Activated CD8-positive, alpha-beta T cell treated with anti-CD3 and anti-CD28 coated beads, Interleukin-2, amount 10 ng/mL, durations not matched to agents 7 days and 5 days (primary cell): ENCODE measurements around the gene RNU7-1. TPM values are rescaled to one million over a fixed set of nuclear protein-coding genes. Genes with fewer than 3 reads are reported as not detected.

ENCODE experiments used
- ATAC-seq: fragments of 150-1000 bp; cut with Tn5 transposase; one replicate; pipeline ENCODE4 v1.10.0; 2021; ENCODE audit warnings: moderate library complexity
- CTCF ChIA-PET: fragments of 350-600 bp; sonication (Branson Sonifier 250); formaldehyde crosslinking; loops from one replicate; lab custom pipeline; 2021; ENCODE audit warnings: antibody characterized with exemption; lab: Charles Lee
- POLR2A ChIA-PET: fragments of 350-600 bp; sonication (Branson Sonifier 250); formaldehyde crosslinking; loops from one replicate; lab custom pipeline; 2021; ENCODE audit warnings: antibody characterized with exemption; lab: Charles Lee
- DNase-seq: peaks from one replicate; pipeline ENCODE4 v3.0.0-alpha.2; 2020
- H3K27ac Mint-ChIP-seq: one replicate; pipeline ENCODE4 v1.8.0; 2021; ENCODE audit warnings: mild to moderate bottlenecking, mixed read lengths
- H3K27me3 Mint-ChIP-seq: one replicate; pipeline ENCODE4 v1.8.0; 2021; ENCODE audit warnings: low read depth, mixed read lengths
- H3K36me3 Mint-ChIP-seq: one replicate; pipeline ENCODE4 v1.8.0; 2021; ENCODE audit warnings: low read depth, mixed read lengths
- H3K4me1 Mint-ChIP-seq: one replicate; pipeline ENCODE4 v1.8.0; 2021; ENCODE audit warnings: low read depth, mixed read lengths
- H3K4me3 Mint-ChIP-seq: one replicate; pipeline ENCODE4 v1.8.0; 2021; ENCODE audit warnings: mild to moderate bottlenecking, mixed read lengths
- H3K9me3 Mint-ChIP-seq: one replicate; pipeline ENCODE4 v1.8.0; 2022; ENCODE audit warnings: mixed read lengths; ENCODE audit not compliant: insufficient read depth
- microRNA-seq: library from miRNA; unstranded; fragments of <30 nt; microRNA quantifications from one replicate; pipeline ENCODE4 v1.2.0, GENCODE V29; 2022
- total RNA-seq, 2 experiments: library from RNA; stranded (reverse); gene quantifications; one replicate each; pipeline ENCODE4 v1.2.3, GENCODE V29; 2021

Gene RNU7-1
- total RNA-seq, 2 experiments from 2014 or later = not detected

DNA sequence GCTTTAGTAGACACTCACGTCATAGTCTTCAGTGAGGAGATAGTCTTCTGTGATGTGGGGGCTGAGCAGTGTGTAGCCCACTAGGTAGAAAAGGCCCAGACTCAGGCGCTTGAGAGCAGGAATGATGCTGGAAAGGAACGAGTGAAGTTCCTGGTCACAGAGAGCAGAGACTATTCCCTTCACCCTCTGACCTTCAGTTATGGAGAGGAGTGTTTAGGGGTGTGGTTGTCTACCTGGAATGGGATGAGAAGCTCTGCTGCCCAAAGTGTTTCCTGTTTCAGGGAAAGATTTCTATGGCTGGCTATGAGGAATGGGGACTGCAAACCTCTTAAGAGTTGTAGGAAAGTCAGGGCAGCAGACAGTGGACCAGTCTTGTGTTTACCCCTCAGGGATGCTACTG is 35.8 kb downstream of the RNU7-1 start:
- ChIA-PET CTCF (no interaction called here), POLR2A (interaction anchor here (2.1 kb wide), 1 partner anchor 36 kb away, joined by 5 read pairs; the partner anchor contains the start of genes C12orf57 and RNU7-1)
- no peak for ATAC-seq
- Mint-ChIP-seq H3K36me3 (peaks cover 62% of the 10 kb centered on the region), H3K4me3 (no peak overlapping the region), H3K27me3 (no peaks in the 10 kb centered on the region), H3K4me1 (peaks cover 15% of the 10 kb centered on the region), H3K9me3 (no peaks in the 10 kb centered on the region), H3K27ac (peak overlapping the region; percentile 60)
- DNase-seq = no peak

- H3K4me1 Mint-ChIP-seq = peaks cover 11% of the 10 kb centered on the region
- ATAC-seq (no peak), DNase-seq (no peak)
- POLR2A ChIA-PET = no interaction called here
- CTCF ChIA-PET = no interaction called here
- H3K36me3 Mint-ChIP-seq = peaks cover 58% of the 10 kb centered on the region
- H3K27me3 Mint-ChIP-seq = no peaks in the 10 kb centered on the region
- no peaks in the 10 kb centered on the region for H3K9me3 Mint-ChIP-seq
- H3K4me3 Mint-ChIP-seq = no peak overlapping the region
- no peak overlapping the region for H3K27ac Mint-ChIP-seq
Measured at GRCh38 chr12:6980075-6980474, 36.5 kb downstream of the RNU7-1 start.

DNA sequence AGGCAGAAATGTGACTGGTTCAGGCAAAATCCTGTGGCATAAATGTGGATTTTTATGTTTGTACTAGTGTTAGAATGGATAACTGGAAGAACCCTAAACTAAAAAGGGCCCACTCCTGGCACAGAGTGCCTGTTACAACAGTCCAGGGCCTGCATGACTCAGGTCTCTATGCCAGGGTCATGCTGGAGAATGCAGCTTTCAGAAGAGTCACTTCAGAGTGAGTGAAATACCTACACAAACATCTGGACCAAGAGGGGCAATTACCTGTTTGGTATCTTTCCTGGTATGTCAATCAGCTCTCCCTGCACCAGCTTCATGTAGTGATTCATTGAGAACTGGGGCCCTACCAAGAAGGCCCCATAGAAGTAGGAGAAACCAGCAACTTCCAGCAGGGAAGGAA is 37.1 kb downstream of the RNU7-1 start:
- peaks cover 51% of the 10 kb centered on the region for H3K36me3 Mint-ChIP-seq
- no peak for ATAC-seq
- H3K27ac Mint-ChIP-seq = no peak overlapping the region
- CTCF ChIA-PET = no interaction called here
- DNase-seq = no peak
- H3K4me1 Mint-ChIP-seq = peaks cover 4% of the 10 kb centered on the region
- POLR2A ChIA-PET = no interaction called here
- no peak overlapping the region for H3K4me3 Mint-ChIP-seq
- no peaks in the 10 kb centered on the region for H3K9me3 Mint-ChIP-seq
- no peaks in the 10 kb centered on the region for H3K27me3 Mint-ChIP-seq

- no peak for ATAC-seq
- CTCF ChIA-PET = no interaction called here
- no peak for DNase-seq
Measured at GRCh38 chr12:6981152-6982052, 37.8 kb downstream of the RNU7-1 start.

DNA sequence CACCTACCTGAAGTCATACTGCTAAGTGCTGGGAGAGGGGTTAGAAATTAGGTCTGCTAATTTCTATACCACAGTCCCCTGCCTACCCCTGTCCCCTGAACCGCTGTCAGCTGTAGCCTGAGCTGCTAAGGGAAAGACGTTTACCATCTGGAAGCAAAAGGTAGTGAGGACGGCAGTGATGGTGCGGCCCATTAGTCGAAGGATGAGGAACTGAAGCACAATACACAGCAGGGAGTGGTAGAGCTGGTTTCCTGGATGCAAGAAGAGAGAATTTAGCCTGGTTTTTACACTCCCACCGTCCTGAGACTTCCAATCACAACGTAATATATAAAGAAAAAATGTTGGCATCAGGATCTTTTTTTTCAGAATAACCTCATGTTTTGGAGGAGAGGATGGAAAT is 38.9 kb downstream of the RNU7-1 start:
- peaks cover 41% of the 10 kb centered on the region for H3K36me3 Mint-ChIP-seq
- no peaks in the 10 kb centered on the region for H3K9me3 Mint-ChIP-seq
- ChIA-PET CTCF (interaction anchor here (1.2 kb wide), 1 partner anchor 23 kb away, joined by 3 read pairs; no protein-coding TSS in a partner anchor), POLR2A (interaction anchor here (0.9 kb wide), 1 partner anchor 38 kb away, joined by 3 read pairs; no protein-coding TSS in a partner anchor)
- DNase-seq (no peak), ATAC-seq (no peak)
- H3K27ac Mint-ChIP-seq = no peak overlapping the region
- H3K4me3 Mint-ChIP-seq = no peak overlapping the region
- H3K27me3 Mint-ChIP-seq = no peaks in the 10 kb centered on the region
- no peaks in the 10 kb centered on the region for H3K4me1 Mint-ChIP-seq

More at GRCh38 chr12:6981152-6982052, 37.8 kb downstream of the RNU7-1 start:
- Mint-ChIP-seq H3K4me3 (no peak overlapping the region), H3K27ac (no peak overlapping the region), H3K9me3 (no peaks in the 10 kb centered on the region), H3K27me3 (no peaks in the 10 kb centered on the region), H3K36me3 (peaks cover 47% of the 10 kb centered on the region), H3K4me1 (no peaks in the 10 kb centered on the region)
- POLR2A ChIA-PET = interaction anchor here (1.0 kb wide), 1 partner anchor 38 kb away, joined by 3 read pairs; the partner anchor contains the start of genes C12orf57 and RNU7-1

DNA sequence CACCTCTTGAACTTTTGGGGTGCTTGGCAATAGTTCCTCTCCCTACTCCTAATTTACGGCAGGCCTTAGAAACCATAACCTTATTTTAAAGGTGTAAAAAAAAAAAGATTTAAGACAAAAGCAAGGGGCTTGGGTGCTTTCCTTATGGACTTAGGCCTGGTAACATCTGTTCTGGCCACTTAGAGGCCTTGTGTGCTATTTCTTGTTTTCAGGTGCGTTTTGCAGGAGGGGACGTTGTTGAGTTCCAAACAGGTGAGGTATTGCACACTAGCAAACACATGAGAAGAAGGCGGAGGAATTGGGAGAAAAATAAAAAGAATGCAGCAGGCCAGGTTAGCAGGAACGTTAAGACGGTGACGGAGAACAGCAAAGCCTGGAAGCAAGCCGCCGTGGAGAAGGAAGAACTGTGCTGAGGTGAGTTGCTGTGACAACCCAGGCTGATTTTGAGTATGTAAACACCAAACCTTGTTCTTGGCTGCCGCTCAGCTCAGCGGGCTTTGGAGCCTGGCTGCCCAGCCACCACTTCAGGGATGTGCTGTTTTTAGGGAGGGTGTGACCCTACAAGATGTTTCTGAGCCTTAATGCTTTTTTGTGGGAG is 44.4 kb downstream of the RNU7-1 start:
- Mint-ChIP-seq H3K36me3 (peaks cover 24% of the 10 kb centered on the region), H3K4me1 (no peaks in the 10 kb centered on the region), H3K9me3 (no peaks in the 10 kb centered on the region), H3K27ac (no peak overlapping the region), H3K4me3 (no peak overlapping the region), H3K27me3 (no peaks in the 10 kb centered on the region)
- POLR2A ChIA-PET = no interaction called here
- CTCF ChIA-PET = no interaction called here
- DNase-seq = no peak
- no peak for ATAC-seq

Small RNA genes within 50 kb of the gene (microRNA-seq; reads per million reads assigned to microRNA genes)
- gene MIR141 (85.5 reads per million, percentile 57 among the genes with 10 or more reads in this experiment), gene MIR200C (762 reads per million, percentile 80 among the genes with 10 or more reads in this experiment)

Other genes starting within 250 kb of the RNU7-1 start
- not detected for gene PIANP, start 243.0 kb upstream of the RNU7-1 start, total RNA-seq
- gene COPS7A, start 219.8 kb upstream of the RNU7-1 start, total RNA-seq = 10 to 100 TPM; 26.9 to 29.7 TPM
- gene MLF2, start 190.7 kb upstream of the RNU7-1 start, total RNA-seq = 100 to 1,000 TPM; 109 to 113 TPM
- gene PTMS, start 177.5 kb upstream of the RNU7-1 start, total RNA-seq = 10 to 100 TPM; 42.9 to 47.4 TPM
- 10 to 100 TPM; 43.0 to 45.2 TPM for gene LAG3, start 171.3 kb upstream of the RNU7-1 start, total RNA-seq
- gene CD4, start 154.3 kb upstream of the RNU7-1 start, total RNA-seq = 1 to 10 TPM in 1 of 2 experiments, under 1 TPM in 1; 0.90 to 1.6 TPM
- gene GPR162, start 122.0 kb upstream of the RNU7-1 start, total RNA-seq = under 1 TPM; 0.13 to 0.34 TPM
- under 1 TPM in 1 of 2 experiments, not detected in 1; 0.26 TPM for gene P3H3, start 115.4 kb upstream of the RNU7-1 start, total RNA-seq
- gene GNB3, start 102.9 kb upstream of the RNU7-1 start, total RNA-seq = under 1 TPM in 1 of 2 experiments, not detected in 1; 0.08 TPM
- 100 to 1,000 TPM; 103 to 115 TPM for gene CDCA3, start 92.5 kb upstream of the RNU7-1 start, total RNA-seq
- gene USP5, start 91.7 kb upstream of the RNU7-1 start, total RNA-seq = 100 to 1,000 TPM; 105 to 108 TPM
- gene TPI1, start 76.3 kb upstream of the RNU7-1 start, total RNA-seq = 1,000 to 10,000 TPM; 1,505 to 1,545 TPM
- 10 to 100 TPM in 1 of 2 experiments, 1 to 10 TPM in 1; 10.0 to 11.2 TPM for gene SPSB2, start 70.5 kb upstream of the RNU7-1 start, total RNA-seq
- gene LRRC23, start 39.0 kb upstream of the RNU7-1 start, total RNA-seq = 1 to 10 TPM; 6.5 to 8.6 TPM
- 100 to 1,000 TPM; 133 to 141 TPM for gene ENO2, start 29.2 kb upstream of the RNU7-1 start, total RNA-seq
- 10 to 100 TPM; 21.6 to 24.5 TPM for gene ATN1, start 15.9 kb upstream of the RNU7-1 start, total RNA-seq
- gene C12orf57, start 206 bp downstream of the RNU7-1 start, total RNA-seq = 100 to 1,000 TPM; 184 to 185 TPM
- 100 to 1,000 TPM; 354 to 397 TPM for gene PTPN6, start 7.5 kb downstream of the RNU7-1 start, total RNA-seq
- gene PHB2, start 26.8 kb downstream of the RNU7-1 start, total RNA-seq = 100 to 1,000 TPM; 226 to 236 TPM
- gene EMG1, start 27.1 kb downstream of the RNU7-1 start, total RNA-seq = 10 to 100 TPM; 54.9 to 58.7 TPM
- 10 to 100 TPM; 37.3 to 40.3 TPM for gene LPCAT3, start 74.7 kb downstream of the RNU7-1 start, total RNA-seq
- under 1 TPM; 0.50 to 0.90 TPM for gene C1S, start 116.9 kb downstream of the RNU7-1 start, total RNA-seq
- 1 to 10 TPM; 3.6 to 3.7 TPM for gene C1R, start 148.6 kb downstream of the RNU7-1 start, total RNA-seq
- 10 to 100 TPM; 21.5 to 23.3 TPM for gene C1RL, start 165.4 kb downstream of the RNU7-1 start, total RNA-seq
- under 1 TPM; 0.29 to 0.42 TPM for gene RBP5, start 185.1 kb downstream of the RNU7-1 start, total RNA-seq
- gene CLSTN3, start 186.6 kb downstream of the RNU7-1 start, total RNA-seq = 10 to 100 TPM; 76.8 to 83.9 TPM
- 10 to 100 TPM; 19.1 to 21.0 TPM for gene PEX5, start 245.9 kb downstream of the RNU7-1 start, total RNA-seq